IPS DF 19.7 (cell line): ENCODE data around the gene NPR2.
A peak's percentile ranks its signal among the peaks of the same experiment; 100 is the strongest.

Experiments
- DNase-seq: peaks from one replicate; pipeline ENCODE4 v3.0.0-alpha.2; 2013; ENCODE audit warnings: low read depth, low spot score

Gene NPR2

DNA sequence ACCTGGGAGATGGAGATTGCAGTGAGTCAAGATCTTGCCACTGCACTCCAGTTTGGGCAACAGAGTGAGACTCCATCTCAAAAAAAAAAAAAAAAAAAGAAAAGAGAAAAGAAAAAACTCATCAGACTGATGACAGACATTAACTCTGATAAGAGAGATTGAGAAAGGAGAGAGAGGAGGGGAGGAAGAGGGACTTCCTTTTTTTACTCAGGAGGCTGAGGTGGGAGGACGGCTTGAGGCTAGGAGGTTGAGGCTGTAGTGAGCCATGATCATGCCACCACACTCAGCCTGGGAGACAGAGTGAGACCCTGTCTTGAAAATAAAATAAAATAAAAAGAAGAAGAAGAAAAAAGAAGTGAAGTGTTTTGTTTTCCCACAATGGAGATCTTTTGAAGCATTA, 27.6 kb upstream of the NPR2 start:
- DNase-seq: no peak

DNA sequence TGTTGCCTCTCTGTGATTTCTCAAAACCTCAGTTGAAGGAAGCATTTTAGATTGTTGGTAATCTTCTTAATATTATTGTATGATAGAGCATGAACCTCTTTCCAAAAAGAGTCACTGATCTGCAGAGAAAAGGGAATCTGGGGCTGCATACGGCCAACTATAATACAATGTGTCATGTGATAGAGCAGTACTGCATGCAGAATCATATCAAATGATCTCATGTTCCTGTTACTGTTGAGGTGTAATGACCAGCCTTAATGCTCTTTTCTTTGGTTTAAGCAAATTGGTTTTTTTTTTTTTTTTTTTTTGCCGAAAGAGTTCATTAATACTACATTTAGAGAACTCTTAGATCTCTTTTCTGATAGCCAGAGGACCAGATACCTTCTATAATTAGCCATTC, 24.4 kb upstream of the NPR2 start:
- no peak for DNase-seq

DNA sequence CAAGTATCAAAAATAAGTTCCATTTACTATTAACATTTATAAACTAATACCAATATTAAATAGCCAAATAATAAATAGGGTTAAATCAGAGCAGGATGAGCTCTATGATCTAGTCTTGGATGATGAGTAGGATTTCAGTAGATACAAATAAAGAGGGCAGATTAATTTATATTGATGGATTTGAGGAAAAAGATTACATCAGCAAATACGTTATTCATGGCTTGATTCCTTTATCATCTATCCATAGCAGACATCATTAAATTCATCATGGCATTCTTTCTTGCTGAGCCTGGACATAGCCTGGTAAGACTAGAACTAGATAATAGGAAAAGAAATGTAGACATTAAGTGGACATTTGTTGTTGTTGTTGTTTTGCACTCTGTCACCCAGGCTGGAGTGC, 23.9 kb upstream of the NPR2 start:
- no peak for DNase-seq

DNA sequence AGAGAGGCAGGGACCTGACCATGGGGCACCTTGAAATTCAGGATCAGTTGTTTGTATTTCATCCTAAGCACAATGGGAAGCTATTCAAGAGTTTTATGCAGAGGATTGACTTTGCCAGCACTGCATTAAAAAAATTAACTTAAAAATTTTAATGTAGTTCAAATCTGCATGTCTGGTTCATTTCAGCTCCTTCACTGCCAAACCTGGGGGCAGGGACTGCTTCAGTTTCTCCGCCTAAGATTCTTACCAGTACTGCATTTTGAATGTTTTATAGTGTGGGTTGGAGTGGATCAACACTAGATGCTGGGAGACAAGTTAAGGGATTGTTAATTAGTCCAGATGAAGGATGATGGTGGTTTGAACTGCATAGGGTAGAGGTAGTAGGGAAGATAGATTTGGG, 21.6 kb upstream of the NPR2 start:
- DNase-seq: no peak

DNA sequence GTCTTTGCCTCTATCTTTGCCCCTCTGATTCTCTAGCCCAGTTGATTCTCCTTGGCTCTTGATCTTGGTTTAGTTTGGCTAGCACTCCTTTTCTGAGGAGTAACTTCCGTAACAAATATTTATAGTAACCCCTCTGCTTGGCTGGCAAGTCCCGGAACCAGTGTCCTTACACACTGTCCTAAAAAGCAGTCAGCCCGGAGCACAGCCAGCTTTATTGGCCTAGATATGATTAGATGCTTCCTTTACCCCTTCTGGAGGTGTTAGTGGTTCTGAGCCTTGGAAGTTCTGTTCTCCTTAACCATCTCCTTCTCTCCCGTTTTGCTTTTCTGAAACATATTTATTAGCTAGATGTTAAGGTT, 20.3 kb upstream of the NPR2 start:
- DNase-seq: no peak

DNA sequence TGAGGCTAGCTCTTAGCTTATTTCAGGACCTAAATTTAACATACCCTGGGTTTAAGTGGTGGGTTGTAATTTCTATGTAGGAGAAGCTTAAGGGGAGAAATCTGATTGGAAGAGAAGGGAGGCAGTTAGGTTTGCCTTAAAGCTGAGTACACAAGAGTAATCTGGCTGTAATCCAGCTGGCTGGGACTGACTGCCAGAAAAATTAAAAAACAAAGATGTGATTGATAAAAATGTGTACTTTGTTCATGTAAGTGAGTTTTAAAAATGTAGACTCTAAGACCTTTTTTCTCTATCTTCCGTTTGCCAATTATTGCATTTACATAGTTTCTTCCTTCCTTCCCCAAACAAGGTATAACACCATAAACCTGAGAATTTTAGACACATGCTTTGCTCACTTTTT, 19.9 kb upstream of the NPR2 start:
- no peak for DNase-seq

DNA sequence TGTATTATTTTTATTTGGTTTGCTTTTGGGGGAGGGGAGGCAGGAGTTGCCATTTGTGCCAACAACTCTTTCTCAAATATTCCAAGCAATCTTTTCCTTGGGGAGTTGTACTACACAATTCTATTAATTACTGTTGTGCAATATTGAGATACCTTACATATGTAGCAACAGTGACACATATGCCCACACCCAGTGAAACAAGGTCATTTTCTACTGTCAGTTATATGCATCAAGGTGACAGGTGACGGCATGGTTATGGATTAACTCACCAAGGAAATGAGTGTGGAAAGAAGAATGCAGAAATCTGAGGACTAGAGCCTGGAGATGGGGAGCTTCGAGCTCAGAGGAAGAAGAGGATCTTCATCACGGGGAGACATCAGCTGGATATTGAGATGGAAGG, 19.4 kb upstream of the NPR2 start:
- no peak for DNase-seq

DNA sequence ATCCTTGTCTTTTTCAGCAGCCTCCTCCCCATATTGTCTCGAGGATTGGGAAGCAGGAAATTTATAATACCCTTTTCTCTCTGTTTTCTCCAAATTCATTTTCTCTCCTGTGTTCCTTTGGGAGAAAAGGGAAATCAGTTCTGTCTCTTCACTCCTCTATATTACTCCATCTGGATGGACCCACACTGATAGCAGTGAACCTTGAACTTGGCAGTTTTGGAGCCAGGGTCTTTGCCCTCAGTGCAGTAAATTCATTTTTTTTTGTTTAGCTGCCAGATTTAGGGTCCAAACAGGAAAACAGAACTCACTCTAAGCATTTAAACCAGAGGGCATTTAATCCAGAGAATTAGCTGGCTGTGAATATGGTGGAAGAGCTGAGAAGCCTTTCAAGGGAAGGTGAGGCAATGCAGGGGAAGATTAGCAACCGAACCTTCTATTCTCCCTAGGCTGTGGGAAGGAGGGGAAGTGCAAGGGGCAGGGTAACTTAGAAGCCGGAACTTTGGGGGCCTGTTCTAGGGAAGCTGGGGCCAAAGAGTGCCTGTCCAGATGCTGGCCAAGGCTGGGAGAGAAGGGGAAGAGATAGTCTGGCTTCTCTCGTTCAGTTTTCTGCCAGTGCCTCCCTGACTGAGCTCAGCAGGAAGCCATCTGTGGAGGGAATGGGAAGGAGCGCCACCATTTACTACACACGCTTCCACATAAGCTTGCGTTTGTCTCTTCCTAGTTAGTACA, 16.3 kb upstream of the NPR2 start:
- DNase-seq: no peak

DNA sequence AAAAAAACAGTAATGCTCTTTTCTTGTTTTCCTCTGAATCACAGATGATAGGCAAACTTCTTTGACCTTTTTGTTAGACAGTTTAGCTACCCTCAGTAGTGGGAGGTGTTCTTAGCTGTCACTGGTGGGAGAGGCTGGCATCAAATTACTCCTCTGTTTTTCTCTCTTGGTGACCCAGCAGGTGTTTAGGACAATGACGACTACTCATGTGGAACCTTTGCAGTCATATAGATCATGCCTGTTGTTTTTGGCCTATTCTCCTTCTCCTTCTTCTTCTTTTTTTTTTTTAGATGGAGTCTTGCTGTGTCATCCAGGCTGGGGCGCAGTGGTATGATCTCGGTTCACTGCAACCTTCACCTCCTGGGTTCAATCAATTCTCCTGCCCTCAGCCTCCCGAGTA, 15.4 kb upstream of the NPR2 start:
- DNase-seq: no peak

DNA sequence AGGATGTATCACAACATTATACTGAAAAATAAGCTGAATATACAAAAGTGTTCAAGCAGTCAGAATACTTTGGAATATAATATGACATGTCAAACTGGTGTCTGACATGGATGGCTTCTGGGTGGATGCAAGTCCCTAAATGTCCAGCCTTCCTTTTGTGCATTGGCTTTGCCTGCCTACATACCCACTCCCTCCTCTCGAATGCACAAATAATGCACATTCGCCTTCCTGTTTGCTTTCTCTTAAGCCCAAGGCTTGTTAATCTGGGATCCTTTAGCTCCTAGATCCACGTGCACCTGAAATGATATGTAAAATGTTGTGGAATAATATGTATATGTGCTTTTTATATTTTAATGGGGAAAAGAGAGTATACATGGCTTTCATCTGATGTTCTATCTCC, 12.9 kb upstream of the NPR2 start:
- no peak for DNase-seq

DNA sequence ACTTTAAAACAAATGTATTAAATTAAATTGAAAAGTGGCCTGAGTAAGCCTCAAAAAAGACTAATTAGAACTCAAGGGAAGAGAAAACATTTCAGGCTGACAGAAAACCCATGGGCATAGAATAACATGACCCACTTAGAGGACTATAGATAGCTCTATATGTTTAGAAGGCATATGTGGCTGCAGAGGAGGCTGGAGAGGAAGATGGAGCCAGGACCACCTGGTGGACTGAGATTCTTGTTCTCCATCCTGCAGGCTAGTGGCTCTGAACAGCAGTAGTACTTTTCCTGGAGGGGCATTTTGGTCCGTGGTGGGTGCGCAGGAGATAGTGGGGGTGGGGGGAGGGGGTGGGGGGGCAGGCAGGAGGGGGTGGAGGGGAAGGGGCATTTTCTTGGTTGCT, 10.3 kb upstream of the NPR2 start:
- DNase-seq: no peak

DNA sequence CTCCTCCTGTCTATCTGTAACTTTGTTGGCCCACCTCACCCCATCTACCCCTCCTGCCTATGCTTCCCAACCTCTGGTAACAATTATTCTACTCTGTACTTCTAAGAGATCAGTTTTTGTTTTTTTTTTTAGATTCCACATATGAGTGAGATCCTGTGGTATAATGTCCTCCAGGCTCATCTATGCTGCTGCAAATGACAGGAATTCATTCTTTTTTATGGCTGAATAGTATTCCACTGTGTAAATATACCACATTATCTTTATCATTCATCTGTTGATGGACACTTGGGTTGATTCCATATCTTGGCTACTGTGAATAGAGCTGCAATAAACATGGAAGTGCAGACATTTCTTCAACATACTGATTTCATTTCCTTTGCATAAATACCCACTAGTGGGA, 8.0 kb upstream of the NPR2 start:
- DNase-seq: no peak

DNA sequence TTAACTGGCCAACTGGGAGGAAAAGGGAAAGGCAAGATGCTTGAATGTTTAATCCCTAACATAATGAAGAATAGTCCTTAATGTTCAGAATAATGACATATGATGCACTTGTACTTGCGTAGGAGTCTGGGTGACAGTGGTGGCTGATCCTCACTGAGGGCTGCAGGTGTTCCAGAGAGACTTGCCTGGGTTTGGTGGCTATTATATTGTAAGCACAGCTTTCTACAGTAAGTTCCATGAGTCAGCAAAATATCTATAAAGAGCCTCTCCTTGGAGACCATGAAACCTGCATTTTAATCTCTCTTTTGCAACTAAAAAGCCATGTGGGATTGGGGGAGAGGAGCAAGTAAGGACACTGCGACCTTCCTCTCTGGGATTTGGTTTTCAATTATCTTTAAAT, 1.9 kb upstream of the NPR2 start:
- DNase-seq: no peak

DNA sequence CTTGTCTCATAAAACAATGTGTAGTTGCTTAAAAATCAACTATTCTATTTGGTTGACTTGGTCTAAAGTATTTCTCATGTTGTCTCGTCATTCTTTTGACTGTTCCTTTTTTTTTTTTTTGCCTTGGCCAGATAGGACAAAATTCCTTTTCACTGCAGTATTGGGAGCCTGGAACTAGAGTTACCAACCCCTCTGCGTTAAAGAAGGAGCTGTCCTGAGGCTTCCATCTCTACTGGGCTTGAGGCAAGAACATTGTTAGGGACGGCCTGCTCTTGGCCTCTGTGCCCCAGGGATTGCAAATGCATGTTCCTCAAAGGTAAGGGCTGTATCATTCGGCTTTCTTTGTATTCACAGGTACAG, 1.4 kb upstream of the NPR2 start:
- no peak for DNase-seq

DNA sequence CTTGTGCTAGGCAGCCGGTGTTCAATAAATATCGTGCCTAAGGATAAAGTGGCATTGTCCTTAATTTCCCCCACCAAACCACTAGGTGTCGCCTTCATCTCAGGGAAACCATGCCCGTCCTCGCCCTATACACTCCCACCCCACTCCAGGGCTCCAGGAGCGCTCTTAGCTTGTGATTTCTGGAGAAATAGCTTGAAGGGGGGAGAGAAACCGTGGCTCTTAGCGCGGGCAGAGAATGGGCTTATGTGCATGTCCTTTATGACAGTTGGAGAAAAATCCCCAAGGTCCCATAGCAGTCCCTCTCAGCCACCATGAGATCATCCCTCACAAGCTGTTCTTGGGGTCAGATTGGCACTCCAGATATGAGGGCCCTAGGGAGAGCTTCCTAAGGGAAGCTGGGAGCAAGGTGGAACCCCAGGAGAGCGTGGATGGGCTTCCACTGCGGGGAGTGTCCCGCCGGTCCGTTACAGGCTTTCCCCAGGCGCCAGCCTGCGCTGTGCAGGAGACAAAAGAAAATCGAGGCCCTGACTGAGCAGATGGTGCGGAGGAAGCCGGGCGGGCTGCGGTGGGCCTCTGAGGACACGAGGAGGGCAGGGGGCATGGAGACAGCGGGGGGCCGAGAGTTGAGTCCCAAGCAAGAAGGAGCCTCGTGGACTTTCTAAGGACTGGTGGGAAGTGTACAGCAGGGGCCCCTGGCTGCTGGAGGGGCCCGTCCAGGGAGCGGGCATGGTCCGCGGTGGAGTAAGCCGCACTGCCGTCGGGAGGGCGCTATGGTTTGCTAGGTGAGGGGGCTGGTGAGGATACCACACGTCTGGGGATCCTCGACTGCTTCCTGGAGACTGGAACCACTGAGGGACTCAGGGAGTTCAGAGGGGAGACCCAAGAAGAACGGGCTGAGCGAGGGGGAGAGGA, 750 bp upstream of the NPR2 start:
- peak; percentile 42 for DNase-seq

DNA sequence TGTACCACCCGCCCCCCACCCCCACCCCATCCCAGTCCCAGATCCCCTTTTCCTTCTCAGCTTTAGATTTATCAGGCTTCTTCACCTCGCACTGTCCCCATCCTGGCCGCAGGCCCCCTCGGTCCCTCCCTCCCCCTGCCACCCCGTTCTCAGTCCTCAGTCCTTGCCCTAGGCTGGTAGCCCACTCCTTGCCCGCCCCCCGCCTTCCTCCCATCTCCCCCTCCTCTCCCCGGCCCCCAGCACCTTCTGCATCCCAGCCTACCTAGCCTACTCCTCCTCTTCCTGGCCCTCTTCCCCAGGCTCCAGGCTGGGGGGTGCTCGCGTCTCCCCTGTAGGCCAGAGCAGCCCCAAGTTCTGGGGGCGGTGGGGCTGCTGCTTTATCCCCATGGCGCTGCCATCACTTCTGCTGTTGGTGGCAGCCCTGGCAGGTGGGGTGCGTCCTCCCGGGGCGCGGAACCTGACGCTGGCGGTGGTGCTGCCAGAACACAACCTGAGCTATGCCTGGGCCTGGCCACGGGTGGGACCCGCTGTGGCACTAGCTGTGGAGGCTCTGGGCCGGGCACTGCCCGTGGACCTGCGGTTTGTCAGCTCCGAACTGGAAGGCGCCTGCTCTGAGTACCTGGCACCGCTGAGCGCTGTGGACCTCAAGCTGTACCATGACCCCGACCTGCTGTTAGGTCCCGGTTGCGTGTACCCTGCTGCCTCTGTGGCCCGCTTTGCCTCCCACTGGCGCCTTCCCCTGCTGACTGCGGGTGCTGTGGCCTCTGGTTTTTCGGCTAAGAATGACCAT, 828 bp downstream of the NPR2 start:
- no peak for DNase-seq

DNA sequence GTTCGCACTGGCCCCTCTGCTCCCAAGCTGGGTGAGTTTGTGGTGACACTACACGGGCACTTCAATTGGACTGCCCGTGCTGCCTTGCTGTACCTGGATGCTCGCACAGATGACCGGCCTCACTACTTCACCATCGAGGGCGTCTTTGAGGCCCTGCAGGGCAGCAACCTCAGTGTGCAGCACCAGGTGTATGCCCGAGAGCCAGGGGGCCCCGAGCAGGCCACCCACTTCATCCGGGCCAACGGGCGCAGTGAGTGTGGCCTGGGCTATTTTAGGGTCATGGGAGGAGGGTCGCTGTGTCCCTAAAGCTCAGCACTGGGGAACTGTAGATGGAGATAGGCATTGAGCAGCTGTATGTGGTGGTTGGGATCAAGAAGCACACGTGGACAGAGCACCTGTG, 1.4 kb downstream of the NPR2 start:
- no peak for DNase-seq

DNA sequence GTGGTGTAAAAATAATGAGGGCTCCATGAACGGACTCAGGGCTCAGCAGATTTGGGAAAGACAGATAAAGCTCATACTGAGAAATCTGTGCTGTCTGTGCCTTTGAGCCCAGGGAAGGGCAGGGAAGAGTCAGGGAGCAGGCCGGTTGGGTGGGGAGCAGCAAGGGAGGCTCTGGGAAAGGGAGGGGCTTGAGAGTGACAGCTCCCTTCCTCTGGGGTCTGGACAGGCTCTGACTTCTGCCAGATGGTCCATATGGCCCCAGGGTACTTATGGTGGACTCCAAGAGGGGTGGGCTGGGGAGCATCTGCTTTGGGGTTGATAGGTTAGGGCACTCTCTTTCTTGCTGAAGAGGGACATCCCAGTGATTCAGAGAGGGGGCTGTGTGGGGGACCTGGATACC, 2.1 kb downstream of the NPR2 start:
- no peak for DNase-seq

DNA sequence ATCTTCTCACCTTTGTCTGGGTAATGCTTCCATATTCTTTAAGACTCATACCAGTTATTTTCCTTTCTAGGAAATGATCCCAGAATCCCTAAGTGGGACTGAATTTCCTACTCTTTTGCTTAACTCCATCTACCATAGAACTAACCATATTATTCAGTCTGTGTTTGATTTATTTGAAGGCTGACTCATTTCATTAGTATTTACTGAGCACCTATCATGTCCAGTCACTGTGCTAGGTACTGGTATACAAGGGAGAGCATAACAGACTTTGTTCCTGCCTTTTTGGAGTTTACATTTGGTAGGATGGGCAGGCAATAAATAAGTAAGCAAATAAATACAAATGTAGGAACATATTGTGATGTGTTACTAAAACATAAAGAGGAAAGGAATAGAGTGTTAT, 4.3 kb downstream of the NPR2 start:
- DNase-seq: no peak

DNA sequence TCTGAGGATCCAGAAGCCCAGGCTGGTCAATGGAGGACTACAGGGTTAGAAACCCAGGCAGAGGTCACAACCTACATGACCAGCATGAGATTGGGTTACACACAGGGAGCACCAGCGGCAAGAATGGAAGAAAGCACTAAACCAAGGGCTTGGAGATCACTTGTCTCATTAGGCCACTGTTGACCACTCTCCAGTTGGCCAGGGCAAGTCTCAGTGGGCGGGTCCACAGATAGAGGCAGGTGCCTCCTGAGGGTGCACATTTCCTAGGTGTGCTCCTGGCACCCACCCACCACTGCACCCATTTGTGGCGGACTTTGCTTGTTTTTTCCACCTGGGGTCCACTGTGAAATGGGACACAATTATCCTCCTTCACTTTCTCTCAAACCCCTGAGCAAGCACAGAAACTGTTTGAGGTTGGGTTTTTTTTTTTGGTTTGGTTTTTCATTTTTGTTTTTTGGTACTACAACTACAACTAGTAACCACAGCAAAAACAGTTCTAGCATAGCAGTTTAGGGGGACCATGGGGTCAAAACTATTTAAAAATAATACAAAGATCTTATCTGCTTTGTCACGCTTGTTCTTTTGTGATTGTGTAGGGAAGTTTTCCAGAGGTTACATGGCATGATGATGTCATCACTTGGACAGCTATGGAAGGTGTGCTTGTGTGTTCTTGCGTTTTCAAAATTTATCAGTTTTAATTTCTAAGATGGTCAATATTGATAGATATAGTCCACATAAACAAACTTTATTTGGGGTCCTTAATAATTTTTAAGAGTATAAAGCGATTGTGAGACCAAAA, 6.1 kb downstream of the NPR2 start:
- DNase-seq: no peak

DNA sequence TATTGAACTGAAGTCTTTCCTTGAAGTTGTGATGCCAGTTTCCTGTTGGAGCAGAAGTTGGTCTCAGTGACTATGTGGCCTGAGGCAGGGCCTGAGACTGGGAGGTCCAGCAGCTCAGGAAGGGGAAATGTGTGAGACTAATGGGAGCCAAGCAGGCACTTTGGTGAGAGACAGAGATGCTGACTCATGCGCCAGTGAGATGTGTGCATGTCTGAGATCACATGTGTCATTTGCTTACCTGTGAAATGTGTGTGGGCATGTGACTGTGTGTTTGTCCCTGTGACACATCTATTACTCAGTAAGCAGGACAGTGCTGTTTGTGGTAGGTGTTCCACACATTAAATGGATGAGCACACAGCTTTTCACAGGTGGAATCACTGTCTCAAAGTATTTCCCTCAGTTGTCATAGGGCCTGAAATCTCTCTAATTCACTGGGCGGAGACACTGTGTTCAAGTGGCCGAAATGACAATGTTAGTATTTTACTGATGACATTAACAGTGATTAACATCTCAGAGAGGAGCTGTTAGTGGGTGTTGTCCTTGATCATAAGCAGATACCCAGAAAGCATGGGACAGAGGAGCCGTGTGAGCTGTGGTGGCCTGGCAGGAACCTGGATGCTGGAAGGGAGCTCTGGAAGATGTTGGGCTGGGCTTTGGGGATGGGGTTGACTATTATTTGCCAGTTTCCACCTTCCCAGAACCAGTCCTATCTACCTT, 7.4 kb downstream of the NPR2 start:
- no peak for DNase-seq
